Astrocyte (in vitro differentiated cells and primary cell): ENCODE measurements around the gene TTC33.

Source experiments
- CTCF ChIP-seq: IDR thresholded peaks from 2 replicates; pipeline ENCODE4 v1.5.1; 2011; ENCODE audit warnings: low read depth, mild to moderate bottlenecking, inconsistent platforms, low read length, moderate library complexity; ENCODE audit not compliant: insufficient read depth
- EZH2 ChIP-seq: IDR thresholded peaks from 2 replicates; pipeline ENCODE4 v1.6.1; 2012; ENCODE audit warnings: mild to moderate bottlenecking, low read length, inconsistent platforms; ENCODE audit not compliant: insufficient read depth

DNA sequence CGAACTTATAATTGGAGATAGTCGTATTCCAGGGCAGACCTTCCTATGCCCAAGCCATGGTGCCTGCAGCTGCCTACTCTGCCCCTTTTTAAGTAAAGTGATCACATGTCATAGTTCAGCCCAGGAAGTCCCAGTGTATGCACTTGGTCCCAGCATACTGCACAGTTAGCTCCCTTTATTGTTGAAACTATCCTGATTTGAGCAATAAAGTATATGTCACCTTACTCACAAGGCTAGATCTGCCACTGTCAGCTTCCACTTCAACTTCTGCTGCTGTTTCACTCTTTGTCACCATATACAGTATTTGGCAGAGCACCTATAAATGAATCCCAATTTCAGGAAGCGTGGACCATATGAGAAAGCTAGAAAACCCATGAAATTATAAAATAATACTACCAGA lies 179.8 kb downstream of the TTC33 start:
- no peak for TF ChIP-seq CTCF
- no peak for TF ChIP-seq EZH2
